Body of pancreas (tissue), 4 donors: ENCODE data around the gene CLIP1.

Experiments
- POLR2A ChIP-seq, 3 donors: fragments of 450-650 bp; IDR thresholded peaks; one replicate each; pipeline ENCODE4 v1.6.1; 2016; ENCODE audit warnings: antibody characterized with exemption in 3 of 3, mild to moderate bottlenecking in 2 of 3
- TF ChIP-seq, protein P1 (sequence below), 7 experiments: fragments of 450-650 bp in 4 of 7; fragments of 200-600 bp in 3 of 7; sonication (generic) in 3 of 7; IDR thresholded peaks; one replicate each; pipeline ENCODE4 v1.5.1; 2016 to 2019; ENCODE audit warnings: antibody characterized with exemption in 7 of 7

DNA sequence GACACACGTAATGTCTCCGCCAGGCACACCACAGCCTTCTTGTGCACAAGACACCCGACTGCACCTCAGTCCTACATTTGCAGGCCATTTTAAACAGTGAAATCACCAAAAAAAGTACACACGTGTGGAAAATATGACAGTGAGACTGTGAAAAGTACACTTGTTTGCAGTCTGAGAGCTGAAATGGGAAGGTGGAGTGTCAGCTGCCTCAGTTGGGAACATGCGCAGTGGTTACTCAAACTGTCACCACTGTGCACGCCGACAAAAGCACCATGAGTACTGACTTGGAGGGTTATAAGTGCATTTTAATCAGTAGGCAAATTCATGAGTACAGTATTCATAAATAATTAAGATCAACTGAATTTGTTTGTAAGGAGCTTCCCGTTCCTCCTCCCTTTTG lies 171.9 kb downstream of the CLIP1 start:
- TF ChIP-seq POLR2A (IDR thresholded peaks at IDR 0.05), result no peak
- TF ChIP-seq, protein P1, sequence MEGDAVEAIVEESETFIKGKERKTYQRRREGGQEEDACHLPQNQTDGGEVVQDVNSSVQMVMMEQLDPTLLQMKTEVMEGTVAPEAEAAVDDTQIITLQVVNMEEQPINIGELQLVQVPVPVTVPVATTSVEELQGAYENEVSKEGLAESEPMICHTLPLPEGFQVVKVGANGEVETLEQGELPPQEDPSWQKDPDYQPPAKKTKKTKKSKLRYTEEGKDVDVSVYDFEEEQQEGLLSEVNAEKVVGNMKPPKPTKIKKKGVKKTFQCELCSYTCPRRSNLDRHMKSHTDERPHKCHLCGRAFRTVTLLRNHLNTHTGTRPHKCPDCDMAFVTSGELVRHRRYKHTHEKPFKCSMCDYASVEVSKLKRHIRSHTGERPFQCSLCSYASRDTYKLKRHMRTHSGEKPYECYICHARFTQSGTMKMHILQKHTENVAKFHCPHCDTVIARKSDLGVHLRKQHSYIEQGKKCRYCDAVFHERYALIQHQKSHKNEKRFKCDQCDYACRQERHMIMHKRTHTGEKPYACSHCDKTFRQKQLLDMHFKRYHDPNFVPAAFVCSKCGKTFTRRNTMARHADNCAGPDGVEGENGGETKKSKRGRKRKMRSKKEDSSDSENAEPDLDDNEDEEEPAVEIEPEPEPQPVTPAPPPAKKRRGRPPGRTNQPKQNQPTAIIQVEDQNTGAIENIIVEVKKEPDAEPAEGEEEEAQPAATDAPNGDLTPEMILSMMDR (IDR thresholded peaks at IDR 0.05), result no peak
